ENCODE results near the gene DOK1.

DOK1 gene

DNA sequence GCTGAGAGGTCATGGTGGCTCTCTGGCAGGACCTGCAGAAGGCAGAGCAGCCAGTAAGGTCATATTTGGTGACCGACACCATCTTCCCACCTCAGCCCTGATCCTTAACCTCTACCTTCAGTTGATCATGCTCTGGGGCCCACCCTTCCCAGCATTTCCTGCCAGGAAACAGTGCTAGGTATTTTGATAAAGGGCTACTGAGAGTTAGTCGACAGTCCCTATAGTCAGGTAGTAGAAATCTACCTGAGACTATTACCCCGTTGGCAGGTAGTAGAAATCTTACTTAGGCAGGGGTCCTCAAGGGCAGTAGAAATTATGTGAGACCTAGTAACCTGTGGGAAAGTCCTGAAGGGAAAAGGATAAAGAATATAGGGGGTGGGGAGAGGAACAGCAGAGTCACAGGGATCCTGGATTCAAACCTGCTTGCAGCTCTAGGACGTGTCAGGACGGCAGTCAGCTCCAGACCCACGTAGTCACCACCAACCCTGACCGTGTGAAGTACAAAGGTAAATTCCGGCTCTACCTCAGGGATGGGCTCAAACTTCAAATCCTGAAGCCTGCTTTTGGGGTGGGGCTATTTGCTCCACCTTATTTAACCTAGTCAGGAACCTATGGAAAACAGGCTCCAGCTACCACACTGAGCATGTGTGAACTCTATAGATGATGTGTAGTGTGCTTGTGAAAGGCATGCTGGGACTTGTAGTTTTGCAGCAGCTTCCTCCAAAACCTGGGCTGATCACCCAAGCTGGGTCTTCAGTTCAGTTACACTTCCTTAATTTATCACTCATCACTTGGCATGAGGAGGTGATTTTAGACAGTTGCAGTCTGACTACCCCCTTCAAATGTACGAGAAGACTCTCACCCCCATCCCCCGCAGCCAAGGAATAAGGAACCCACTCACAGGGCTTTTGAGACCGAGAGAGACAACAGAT is 28.5 kb upstream of the DOK1 start, which contains the start of gene DQX1:
TSS of gene DQX1 (minus strand) at position 515 of the 932 bp plus-strand sequence. CDS start at position 13, 502 bp downstream.
- no peak for DNase-seq (ENCODE audit: low read depth in 2 of 2)

DNA sequence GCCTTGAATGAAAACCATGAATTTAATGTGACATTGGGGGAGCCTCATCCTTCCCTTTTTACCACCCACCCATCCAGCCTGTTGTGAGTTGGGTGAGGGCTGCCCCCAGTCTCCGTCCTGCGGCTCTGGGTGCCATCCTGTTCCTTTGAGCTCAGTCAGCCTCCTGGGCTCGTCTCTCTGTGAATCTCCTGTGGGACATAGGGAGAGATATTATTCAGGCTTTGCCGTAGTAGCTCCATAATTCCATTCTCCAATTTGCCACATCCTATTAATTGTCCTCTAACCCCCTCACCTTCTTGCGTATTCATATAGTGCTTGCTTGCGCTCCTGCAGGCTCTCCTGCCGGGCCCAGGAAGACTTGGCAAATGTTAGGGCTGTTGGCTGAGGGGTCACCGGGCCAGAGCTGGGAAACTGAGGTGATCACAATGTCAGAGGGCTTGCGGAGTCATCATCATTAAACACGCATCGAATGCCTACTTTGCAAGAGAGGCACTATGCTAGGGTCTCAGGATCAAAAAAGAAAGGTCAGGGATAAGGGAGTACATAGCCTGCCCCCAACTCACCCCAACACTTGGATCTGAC is 27.8 kb upstream of the DOK1 start:
- no peak for DNase-seq (ENCODE audit: low read depth in 2 of 2)

DNA sequence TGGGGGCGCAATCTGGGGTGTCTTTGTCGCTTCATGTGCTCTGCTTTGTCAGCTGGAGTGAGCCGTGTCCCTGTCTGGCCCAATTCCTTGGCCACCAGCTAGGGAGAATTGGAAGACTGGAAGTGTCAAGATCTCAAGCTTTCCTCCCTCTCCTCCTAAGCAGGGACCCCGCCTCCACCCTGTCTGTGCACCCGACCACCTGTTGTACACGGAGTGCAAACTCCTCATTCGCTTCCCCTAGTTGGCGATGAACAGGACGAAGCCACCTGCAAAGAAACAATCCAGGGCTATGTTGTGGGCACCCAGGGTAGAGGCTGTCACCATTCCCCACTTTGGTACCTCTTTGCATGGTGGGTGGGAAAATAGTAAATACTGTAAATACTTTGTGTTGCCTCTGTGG is 26.8 kb upstream of the DOK1 start:
- no peak for DNase-seq (ENCODE audit: low read depth in 2 of 2)

DNA sequence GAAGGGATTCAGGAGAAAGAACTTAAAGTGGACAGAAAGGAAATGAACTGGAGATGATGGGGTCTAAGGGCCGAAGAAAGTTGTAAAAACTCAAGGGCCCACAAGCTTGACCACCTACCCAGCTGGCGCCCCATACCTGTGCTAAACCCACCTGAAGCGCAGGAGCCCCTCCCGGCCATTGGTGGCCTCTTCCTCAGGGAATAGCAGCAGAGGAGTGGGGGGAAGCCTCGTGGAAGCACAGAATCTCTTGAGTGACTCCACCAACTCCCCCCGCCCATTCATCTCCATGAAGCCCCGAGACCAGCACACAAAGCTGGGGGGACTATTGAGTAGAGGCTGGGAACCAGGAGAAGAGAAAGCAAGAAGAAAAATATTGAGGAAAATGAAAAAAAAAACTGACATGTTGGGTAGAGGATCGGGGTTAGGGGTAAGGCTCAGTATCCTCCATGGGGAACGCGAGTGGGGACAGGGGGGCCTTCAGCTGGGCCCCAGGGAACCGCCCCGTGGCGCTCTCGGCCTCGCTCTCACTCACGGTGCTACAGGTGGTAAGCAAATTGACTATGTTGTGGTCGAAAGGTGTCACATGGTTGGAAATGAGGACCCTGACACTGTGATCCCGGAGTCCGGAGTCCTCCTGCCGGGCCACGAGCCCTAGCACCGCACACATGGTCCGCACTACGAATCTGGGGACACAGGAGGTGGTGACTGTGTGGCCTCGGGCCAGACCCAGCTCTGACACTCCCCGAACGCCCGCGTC is 25.7 kb upstream of the DOK1 start:
- DNase-seq (ENCODE audit: low read depth in 2 of 2) = no peak

DNA sequence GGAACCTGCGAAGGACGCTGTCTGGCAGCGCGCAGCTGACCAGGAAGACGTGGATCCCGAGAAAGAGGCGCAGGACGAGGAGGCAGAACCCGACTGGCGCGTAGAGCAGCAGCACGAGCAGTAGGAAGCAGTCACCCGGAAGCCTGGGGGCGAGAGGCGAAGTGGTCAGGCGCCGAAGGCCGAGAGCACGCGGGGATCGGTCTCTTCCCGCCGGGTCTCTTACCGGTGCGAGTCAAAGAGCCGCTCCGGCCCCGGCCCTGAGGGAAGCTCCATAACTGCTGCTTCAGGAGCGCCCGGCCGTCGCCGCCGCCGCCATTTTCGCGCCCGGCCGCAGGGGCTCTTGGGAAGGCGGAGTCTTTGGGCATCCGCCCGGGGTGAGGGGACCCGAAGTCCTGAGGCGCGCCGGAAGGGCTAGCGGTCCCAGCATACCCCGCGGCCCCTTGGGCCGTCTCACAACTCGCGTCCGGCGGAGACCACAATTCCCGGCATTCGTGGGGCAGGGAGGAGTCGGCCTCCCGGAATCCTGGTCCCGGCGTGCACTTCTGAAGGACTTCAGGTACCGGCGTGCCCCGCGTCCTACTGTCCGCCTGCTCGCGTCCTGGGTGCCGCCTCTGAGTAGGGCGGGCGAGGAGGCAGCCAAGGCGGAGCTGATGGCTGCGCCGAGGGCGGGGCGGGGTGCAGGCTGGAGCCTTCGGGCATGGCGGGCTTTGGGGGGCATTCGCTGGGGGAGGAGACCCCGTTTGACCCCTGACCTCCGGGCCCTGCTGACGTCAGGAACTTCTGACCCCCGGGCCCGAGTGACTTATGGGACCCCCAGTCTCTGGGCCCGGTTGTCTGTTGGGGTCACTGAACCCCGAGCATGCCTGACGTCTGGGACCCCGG is 24.9 kb upstream of the DOK1 start, which contains the start of the genes AUP1 and HTRA2:
TSS of gene AUP1 (minus strand) at position 350 of the 882 bp plus-strand sequence. CDS start at position 273, 77 bp downstream.
TSS of gene HTRA2 (plus strand) at position 577 of the 882 bp plus-strand sequence. CDS start at position 651, 74 bp downstream.
- peak; percentile 95 to 96 for DNase-seq (ENCODE audit: low read depth in 2 of 2)

DNA sequence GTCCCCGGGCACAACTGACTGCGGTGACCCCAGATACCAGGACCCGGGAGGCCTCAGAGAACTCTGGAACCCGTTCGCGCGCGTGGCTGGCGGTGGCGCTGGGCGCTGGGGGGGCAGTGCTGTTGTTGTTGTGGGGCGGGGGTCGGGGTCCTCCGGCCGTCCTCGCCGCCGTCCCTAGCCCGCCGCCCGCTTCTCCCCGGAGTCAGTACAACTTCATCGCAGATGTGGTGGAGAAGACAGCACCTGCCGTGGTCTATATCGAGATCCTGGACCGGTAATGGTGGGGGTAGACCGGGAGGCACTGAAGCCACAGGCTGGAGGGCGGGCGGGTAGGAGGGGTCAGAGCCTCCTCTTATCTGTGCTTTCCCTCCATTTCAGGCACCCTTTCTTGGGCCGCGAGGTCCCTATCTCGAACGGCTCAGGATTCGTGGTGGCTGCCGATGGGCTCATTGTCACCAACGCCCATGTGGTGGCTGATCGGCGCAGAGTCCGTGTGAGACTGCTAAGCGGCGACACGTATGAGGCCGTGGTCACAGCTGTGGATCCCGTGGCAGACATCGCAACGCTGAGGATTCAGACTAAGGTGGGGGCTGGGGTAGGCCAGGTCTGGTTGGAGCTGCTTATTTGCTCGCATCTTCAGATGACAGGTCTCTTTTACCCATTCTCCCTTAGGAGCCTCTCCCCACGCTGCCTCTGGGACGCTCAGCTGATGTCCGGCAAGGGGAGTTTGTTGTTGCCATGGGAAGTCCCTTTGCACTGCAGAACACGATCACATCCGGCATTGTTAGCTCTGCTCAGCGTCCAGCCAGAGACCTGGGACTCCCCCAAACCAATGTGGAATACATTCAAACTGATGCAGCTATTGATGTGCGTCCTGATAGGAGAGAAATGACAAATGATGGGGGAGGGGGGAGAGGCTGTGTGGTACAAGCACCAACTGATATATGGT is 24.0 kb upstream of the DOK1 start:
- DNase-seq (ENCODE audit: low read depth in 2 of 2) = no peak

DNA sequence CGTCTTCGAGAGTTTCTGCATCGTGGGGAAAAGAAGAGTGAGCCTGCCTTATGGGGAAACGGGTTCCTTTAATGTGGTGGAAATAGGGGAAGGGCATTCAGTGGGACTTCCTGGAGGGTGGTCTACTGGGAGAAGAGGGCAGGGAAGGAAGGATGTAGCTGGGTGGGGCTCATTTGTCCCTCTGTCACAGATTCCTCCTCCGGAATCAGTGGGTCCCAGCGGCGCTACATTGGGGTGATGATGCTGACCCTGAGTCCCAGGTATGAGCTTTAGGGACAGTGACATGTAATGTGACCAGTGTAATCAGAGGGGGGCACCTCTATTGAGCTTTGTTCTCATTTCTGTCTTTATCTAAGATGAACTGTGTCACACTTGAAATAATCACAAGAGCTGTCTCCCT is 22.9 kb upstream of the DOK1 start:
- DNase-seq (ENCODE audit: low read depth in 2 of 2) = no peak

DNA sequence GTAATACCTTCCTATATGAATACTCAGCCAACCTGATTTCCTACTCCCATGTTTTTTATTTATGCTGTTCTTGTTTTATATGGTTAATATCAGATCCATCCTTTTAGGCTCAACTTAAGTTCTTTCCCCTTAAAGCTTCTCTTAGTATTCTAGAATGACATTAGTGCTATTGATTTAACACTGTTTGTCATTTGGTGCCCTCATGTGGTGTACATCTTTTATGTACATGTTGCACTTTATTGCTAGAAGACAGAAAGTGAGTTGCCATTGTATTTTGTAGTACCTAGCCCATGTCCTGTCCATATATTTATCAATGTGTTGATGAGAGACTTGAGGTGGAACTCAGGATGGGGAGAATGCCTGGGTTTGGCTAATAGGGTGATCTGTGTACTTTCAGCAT is 22.3 kb upstream of the DOK1 start:
- DNase-seq (ENCODE audit: low read depth in 2 of 2) = no peak

DNA sequence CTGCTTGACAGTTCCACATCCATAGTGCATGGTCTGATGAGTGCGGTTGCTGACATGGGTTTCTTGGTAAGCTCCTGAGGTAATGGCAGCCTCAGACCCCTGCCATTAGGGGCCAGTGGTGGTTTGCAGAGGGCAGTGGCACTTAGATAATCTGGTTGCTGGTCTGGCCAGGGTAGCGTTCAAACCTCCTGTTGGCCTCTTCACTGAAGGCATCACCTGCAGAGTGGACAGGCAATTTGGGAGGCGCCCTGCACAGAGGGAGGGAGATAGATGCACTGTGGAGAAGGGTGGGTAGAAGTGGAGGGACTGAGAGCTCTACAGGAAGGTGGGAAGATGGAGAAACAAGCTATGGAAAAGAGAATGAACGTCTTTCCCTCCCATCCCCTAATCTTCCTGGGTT is 21.1 kb upstream of the DOK1 start:
- DNase-seq (ENCODE audit: low read depth in 2 of 2) = no peak

DNA sequence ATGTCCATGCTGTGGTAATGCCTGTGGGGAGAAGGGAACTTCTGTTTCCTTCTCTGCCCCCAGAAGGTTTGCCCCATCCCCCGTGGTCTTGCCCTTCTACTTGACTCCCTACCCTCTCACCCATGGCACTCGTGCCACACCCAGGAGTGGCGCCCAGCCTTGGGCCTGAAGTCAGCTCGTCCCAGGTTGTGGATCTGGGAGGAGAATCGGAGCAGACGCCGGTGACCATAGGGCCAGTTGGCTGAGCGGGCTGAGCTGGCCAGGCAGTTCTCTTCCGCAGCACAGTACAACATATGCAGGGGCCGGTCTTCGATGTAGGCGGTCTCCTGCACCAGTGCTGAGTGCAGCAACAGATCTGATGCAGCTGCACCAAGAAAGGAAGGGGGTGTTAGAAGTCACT is 20.1 kb upstream of the DOK1 start:
- no peak for DNase-seq (ENCODE audit: low read depth in 2 of 2)

DNA sequence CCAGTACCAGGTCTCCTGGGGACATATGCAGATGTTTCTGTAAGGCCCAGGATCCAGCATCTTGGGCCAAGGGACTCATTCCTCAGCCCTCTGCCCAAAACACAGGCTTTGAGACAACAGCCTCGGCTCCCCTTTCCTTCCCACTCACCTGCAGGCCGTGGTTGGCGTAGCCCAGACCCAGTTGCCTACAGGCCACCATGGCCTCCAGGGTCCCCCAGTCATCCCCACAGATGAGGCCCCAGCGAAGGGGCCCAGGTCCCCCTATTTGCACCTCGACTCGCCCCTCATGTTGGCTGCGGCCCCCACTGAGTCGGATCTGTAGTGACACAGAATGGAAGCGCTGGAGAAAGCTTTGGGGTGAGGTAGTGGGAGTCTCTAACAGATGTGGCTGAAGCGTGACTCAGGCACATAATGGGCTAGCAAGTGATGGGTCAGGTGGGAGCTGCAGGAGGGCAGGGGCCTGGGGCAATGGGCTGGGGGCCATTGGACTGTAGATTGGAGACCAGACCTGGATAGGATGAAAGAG is 19.0 kb upstream of the DOK1 start:
- DNase-seq (ENCODE audit: low read depth in 2 of 2) = no peak

DNA sequence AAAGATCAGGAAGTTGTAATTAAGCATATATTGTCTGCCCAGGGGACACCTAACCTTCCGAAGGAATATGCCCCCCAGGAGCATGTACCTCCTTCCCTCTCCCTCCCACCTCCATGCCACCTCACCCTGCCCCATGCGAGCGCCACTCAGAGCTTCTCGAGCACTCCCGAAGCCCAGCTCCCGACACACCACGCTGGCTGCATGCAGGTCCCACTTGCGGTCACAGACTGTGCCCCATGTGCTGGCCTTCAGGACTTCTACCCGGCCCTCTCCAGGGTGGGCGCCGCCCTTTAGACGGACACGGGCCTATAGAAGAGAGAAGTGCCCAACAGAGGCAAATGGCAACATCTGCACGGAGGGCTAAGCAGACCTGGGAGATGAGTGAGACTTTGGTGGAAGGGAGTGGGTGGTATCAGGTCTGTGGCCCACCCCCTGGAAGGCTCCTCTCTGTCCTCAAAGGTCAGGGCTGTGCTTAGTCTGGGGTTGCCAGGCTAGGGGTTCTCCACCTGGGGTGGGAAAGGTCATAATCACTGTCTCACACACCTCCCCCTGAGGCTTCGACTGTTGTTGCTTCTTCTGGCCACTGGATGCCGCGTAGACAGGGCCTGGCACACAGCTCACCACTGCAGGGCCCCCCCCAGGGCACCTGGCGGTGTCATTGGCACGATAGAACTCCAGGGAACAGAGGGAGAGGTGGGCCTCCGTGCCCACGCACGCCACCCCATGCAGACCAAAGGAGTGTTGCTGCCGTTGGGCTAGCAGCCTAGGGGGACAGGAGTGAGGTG is 18.2 kb upstream of the DOK1 start:
- no peak for DNase-seq (ENCODE audit: low read depth in 2 of 2)

DNA sequence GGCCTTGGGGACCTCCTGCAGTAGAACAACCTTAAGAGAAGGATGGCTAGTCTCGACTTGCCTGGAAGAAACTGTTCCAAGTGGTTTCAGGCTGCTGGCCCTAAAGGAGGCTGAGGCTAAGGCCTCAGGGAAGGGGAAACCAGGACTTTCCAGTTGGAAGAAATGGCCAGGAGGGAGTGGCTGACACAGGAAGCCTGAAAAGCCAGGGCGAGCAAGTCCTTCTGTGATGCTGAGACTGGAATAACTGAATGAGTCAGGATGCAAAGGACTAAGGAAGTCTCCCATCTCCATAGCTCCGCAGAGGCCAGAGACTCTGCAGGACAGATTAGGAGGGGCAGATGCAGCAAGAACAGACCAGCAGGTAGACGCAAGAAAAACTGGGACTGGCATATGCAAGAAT is 17.4 kb upstream of the DOK1 start:
- no peak for DNase-seq (ENCODE audit: low read depth in 2 of 2)

DNA sequence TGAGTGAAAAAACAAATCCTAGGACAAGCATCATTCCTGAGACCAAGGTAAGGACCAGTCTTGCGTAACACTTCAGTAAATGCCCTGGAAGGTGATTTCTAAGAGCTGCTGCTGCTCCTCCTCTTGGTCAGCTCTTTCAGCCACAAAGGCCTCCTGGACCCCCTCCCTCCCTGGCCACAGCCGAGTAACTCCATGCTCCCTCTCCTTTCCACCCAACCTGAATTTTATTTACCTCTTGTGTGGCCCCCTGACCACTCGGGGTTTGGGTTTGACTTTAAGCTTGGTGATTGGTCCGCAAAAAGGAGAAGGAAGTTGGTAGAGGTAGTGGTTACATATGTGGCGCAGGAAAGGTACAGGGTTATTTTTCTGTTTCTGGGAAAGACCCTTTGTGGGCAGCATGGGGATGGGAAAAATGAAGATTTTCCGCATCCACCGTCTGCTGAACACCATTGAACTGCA is 15.6 kb upstream of the DOK1 start:
- no peak for DNase-seq (ENCODE audit: low read depth in 2 of 2)

DNA sequence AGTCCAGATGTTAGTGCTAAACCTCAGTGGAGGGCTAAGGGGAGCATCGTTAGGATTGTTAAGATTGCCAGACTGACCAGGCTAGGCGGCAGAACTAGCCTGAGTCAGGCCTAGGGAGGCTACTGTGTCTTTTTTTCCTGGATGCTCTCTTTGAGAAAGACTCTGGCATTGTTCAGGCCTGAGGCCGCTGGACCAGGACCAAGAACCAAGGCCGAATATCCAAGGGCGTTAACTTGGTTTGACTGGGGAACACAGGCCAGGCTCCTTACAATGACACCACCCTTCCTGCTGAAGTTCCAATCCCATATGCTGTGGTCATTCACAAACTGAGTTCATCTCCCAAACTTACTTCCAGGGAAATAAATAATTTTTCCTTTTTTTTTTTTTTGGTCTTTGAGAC is 14.2 kb upstream of the DOK1 start:
- no peak for DNase-seq (ENCODE audit: low read depth in 2 of 2)

DNA sequence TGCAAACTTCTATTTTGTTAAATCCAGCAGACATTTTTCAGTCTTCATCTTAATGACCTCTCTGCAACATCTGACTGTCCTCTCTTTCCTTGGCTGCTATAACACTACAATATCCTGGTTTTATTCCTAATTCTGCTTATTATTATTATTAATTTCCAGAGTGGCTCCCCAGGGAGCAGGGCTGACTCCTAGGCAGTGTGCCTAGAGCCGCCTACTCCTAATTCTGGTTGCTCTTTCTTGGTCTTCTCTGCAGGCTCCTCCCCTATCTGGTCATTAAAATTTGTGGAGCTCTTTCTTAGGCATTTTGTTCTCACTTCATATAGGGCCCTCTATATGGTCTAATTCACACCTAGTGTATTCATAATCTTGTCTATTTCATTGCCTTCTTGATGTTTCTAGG is 11.5 kb upstream of the DOK1 start:
- no peak for DNase-seq (ENCODE audit: low read depth in 2 of 2)

DNA sequence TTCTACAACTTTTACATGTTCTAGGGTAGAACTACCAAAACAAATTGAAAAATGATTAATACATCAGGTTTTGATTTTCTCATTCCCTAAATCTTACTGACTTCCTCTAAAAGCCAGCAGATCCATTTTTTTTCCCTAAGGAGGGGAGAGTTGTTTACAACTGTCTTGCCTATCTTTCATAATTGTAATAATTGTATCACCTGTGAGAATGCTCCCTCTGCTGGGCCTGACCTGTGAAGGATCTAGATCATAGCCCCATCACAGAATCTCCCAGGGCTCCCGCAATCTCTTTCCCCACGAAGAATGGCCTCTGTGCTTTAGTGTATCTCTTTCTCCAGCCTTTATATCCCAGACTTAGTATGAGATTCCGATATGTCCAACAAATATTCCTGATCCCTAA is 9.9 kb upstream of the DOK1 start:
- no peak for DNase-seq (ENCODE audit: low read depth in 2 of 2)

DNA sequence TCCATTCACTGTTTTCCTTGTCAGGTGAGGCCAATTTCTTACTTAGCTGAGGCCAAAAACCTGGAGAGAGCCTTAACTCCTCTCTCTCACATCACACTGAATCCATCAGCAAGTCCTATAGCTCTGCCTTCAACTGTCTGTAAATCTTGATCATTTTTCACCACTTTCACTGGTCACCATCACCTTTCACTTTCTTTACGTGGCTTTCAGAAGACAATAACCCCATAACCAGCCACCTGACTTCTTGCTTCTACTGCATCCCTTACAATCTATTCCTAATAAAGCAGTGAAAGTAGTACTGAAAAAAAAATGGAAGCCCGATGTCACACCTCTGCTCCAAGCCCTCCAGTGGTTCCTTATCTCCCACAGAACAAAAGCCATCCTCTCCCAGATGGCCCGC is 8.5 kb upstream of the DOK1 start:
- DNase-seq (ENCODE audit: low read depth in 2 of 2) = no peak

DNA sequence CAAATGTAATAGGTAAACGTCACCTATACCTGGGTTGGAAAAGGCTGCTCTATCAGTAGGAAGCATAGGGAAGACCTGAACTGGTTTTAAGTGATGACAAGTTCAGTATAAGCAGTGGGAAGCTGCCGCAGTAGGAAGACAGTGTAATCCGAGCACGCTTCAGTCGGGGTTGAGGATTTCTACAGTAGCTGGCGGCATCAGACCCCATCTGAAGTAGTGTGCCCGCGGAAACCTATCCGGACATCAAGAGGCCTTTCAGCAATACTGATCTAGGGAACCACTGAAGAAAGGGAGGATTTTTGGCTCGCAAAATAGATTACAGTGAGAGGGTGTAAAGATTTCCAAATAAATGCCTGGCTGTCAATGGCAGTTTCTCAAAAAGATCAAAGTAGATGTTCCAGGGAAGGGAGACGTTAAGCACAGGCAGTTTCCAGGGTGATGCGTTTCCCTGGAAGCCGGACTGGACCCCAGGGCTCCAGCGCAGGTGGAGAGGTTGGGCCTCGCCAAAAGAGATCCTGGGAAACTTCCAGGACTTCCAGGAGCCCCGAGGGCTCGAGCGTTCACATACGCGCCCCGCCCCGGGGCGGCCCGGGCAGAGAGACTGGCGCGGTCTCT is 6.1 kb upstream of the DOK1 start:
- DNase-seq (ENCODE audit: low read depth in 2 of 2) = no peak

All from stimulated activated CD8-positive, alpha-beta memory T cell treated with anti-CD3 and anti-CD28 coated beads, Interleukin-15, amount 100 ng/mL, for 48 hours (primary cell).